Smooth muscle cell of the brain vasculature (primary cell): ENCODE data around the gene CSK.

Source experiments
- DNase-seq: peaks from one replicate; pipeline ENCODE4 v3.0.0-alpha.2; 2012; ENCODE audit warnings: low read depth, low spot score

Gene CSK

GRCh38 chr15:74801311-74801997 lies 19.6 kb downstream of the CSK start:
- no peak for DNase-seq

DNA sequence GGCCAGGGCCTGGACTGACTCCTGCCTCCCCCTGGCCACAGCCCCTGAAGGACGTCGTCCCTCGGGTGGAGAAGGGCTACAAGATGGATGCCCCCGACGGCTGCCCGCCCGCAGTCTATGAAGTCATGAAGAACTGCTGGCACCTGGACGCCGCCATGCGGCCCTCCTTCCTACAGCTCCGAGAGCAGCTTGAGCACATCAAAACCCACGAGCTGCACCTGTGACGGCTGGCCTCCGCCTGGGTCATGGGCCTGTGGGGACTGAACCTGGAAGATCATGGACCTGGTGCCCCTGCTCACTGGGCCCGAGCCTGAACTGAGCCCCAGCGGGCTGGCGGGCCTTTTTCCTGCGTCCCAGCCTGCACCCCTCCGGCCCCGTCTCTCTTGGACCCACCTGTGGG lies 20.4 kb downstream of the CSK start:
- DNase-seq, result no peak

DNA sequence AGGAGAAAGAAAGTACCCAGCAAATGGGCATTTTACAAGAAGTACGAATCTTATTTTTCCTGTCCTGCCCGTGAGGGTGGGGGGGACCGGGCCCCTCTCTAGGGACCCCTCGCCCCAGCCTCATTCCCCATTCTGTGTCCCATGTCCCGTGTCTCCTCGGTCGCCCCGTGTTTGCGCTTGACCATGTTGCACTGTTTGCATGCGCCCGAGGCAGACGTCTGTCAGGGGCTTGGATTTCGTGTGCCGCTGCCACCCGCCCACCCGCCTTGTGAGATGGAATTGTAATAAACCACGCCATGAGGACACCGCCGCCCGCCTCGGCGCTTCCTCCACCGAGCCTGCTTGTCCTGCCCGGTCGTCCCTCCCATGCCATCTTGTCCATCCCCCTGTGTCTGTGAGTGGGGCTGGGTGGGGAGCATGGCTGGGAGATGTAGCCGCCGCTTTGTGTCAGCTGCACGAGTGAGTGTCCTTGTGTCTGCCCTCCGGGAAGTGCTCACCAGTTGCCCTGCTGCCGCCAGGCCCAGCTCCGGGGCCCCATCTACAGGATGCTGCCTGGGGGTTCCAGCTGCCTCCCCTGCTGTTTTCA lies 21.1 kb downstream of the CSK start:
- DNase-seq, result no peak

DNA sequence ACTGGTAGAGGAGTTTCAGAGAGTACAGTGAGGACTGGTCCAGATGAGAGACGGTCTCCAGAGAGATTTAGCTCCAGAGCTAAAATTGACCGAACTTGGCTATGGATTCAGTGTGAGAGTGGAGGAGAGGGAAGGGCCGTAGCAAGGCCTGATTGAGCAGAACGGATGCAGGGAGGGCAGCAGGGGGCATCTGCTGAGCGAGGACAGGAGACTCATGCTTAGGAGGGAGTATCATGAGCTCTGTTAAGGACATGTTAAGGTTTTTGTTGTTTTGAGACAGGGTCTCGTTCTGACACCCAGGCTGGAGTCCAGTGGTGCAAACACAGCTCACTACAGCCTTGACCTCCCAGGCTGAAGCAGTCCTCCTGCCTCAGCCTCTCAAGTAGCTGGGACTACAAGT lies 23.1 kb downstream of the CSK start:
- DNase-seq, result no peak

DNA sequence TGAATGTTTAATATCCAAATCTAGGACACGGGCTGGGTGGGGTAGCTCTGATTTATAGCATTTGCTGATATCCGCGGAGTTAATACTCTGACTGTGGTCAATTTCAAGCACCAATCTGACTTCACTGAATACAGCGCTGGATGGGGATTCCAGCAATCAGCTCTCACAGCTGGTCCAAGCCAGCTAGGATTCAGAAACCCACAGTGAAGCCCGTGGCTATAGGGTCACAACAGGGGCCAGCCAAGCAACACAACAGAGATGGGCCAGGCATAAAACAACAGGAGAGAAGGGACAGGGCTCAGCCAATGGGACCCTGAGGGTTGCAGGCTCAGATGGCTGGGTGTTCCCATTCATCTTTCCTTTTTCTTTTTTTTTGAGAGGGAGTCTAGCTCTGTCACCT lies 25.4 kb downstream of the CSK start:
- DNase-seq, result no peak

DNA sequence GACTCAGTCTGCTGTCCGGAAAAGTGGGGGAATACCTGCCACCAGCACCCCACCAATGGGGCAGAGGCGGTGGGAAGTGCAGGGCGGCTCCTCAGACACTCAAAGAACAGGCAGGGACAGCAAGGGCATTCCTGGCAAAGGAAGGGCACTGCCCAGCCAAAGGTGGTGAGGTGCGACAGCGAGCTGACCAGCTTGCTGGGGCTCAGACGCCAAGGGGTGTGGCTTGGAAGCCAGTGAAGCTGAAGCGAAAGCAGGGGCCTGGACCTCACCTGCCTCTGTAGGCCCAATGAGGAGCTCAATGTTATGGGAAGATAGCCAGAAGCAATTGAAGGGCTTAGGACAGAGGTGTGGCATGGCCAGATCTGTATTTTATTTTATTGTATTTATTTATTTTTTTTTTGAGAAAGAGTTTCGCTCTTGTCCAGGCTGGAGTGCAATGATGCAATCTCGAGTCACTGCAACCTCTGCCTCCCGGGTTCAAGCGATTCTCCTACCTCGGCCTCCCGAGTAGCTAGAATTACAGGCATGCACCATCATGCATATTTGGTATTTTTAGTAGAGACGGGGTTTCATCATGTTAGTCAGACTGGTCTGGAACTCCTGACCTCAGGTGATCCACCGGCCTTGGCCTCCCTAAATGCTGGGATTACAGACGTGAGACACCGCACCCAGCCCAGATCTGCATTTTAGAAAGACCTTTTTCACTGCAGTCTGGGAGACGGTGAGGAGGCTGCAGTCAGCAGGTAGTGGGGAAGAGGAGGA lies 26.4 kb downstream of the CSK start:
- DNase-seq, result no peak

DNA sequence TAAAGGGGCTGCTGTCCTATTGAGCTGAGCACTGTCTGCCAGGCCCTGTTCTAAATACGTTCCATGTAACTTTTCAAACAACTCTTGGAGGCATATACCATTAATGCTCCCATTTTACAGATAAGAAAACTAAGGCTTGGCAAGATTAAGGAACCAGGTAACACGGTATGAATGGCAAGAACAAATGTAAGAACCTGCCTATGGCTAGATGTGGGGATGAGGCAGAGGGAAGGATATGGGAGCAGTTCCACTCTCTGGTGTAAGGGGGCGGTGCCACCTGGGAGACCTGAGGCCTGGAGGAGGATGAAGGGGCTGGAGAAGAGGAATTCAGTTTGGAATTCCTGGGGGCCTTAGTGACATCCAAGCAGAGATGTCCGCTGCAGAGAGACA lies 27.0 kb downstream of the CSK start:
- no peak for DNase-seq

- DNase-seq, result no peak
These were observed 27.4 kb downstream of the CSK start for GRCh38 chr15:74809242-74809641.

DNA sequence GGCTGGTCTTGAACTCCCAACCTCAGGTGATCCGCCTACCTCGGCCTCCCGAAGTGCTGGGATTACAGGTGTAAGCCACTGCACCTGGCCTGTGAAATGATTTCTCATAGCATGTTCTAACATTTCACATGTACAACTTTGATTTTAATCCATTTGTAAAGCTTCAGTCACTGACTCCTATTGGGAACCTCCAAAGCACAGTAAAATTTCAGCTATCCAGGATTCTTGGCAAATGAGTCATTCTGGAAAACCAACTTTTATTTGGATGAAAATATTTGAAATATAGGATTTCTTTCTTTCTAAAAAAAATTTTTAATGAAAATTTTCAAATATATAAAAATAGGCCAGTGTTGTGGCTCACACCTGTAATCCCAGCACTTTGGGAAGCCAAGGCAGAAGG lies 28.1 kb downstream of the CSK start:
- no peak for DNase-seq

GRCh38 chr15:74812533-74812932 lies 30.7 kb downstream of the CSK start, which contains the start of gene LMAN1L:
TSS of gene LMAN1L (plus strand) at chr15:74812835. CDS start at chr15:74812855, 20 bp downstream.
- no peak for DNase-seq

DNA sequence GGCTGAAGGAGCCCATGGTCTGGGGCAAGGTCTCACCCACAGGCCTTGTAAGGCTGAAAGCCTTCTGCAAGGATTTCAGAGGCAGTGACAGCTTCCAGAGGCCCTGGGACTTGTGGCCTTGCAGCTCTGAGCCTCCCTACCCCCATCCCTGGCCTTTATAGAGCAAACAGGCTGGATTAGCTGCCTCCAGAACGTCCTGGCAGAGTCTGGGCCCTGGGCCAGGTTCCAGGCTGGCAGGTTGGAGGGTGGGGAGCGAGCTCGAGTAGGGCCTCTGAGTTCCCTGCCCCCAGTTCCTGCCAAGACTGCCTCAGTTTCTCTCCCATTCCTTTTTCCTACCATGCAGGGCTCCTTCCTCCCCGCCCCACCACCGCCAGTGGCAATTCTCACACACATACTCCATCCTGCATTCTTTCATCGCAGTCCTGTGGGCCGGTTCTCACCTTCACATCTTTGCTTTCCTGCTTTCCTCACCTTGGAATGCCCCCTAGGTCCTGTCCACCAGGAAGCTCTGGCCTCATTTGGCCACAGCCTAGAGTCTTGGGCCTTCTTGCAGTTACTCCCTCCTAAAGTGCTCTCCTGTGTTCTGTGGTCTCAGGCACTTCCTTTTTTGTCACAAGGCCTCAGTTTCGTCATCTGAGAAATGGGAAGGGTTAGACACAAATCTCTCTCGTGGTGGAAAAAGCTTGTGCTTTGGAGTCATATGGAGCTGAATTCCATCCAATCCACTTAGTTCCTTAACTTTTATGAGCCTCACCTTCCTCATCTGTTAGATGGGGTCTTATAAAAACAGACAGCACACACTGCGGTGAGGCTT lies 33.4 kb downstream of the CSK start:
- DNase-seq, result no peak

- no peak for DNase-seq
These were observed 34.1 kb downstream of the CSK start for GRCh38 chr15:74815961-74816360.

- DNase-seq, result no peak
These were observed 34.9 kb downstream of the CSK start for GRCh38 chr15:74816624-74817369.

- no peak for DNase-seq
These were observed 35.5 kb downstream of the CSK start for GRCh38 chr15:74817370-74817737.

DNA sequence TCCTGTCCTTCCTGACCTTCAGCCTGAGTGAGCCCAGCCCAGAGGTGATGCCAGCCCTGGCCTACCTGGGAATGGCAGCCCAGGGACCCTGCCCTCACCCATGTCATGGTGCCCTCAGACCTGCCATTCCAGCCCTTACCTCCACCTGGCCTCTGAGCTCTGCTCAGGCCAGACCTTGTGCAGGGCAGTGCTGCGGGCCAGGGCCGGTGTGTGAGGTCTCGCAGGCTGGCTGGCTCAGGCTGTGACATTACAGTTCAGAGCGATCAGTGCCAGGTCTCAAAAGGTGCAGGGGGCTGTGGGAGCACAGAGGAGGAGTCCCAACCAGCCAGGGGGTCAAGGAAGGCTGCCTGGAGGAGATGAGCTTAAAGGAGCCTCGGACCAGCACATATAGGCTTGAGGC lies 38.2 kb downstream of the CSK start:
- DNase-seq, result no peak

GRCh38 chr15:74821091-74821789 lies 39.4 kb downstream of the CSK start:
- no peak for DNase-seq

DNA sequence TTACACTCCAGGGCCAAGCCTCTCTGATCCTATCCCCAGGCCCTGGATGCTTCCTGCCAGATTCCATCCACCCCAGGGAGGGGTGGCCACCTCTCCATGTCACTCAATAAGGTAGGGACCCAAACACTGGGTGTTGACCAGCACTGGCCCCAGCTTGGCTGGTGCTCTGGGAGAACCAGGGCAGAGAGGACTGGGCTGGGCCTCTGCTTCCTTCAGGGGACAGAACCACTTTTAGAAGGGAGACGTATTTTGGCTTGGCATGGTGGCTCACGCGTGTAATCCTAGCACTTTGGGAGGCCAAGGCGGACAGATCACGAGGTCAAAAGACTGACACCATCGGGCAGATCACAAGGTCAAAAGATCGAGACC lies 39.9 kb downstream of the CSK start:
- no peak for DNase-seq

GRCh38 chr15:74822233-74822632 lies 40.4 kb downstream of the CSK start:
- DNase-seq, result no peak

- DNase-seq, result no peak
These were observed 41.4 kb downstream of the CSK start for GRCh38 chr15:74823324-74823723.

GRCh38 chr15:74824976-74825375 lies 43.1 kb downstream of the CSK start:
- no peak for DNase-seq

- no peak for DNase-seq
These were observed 44.0 kb downstream of the CSK start for GRCh38 chr15:74825866-74826265.
